ENCODE measurements around the gene WDR13.
A peak's percentile ranks its signal among the peaks of the same experiment; 100 is the strongest.
"Not testable (repeated sequence)": the region's sequence is repeated elsewhere in the genome, so short reads cannot be mapped to it uniquely, and the experiment has no call there.

Gene WDR13

DNA sequence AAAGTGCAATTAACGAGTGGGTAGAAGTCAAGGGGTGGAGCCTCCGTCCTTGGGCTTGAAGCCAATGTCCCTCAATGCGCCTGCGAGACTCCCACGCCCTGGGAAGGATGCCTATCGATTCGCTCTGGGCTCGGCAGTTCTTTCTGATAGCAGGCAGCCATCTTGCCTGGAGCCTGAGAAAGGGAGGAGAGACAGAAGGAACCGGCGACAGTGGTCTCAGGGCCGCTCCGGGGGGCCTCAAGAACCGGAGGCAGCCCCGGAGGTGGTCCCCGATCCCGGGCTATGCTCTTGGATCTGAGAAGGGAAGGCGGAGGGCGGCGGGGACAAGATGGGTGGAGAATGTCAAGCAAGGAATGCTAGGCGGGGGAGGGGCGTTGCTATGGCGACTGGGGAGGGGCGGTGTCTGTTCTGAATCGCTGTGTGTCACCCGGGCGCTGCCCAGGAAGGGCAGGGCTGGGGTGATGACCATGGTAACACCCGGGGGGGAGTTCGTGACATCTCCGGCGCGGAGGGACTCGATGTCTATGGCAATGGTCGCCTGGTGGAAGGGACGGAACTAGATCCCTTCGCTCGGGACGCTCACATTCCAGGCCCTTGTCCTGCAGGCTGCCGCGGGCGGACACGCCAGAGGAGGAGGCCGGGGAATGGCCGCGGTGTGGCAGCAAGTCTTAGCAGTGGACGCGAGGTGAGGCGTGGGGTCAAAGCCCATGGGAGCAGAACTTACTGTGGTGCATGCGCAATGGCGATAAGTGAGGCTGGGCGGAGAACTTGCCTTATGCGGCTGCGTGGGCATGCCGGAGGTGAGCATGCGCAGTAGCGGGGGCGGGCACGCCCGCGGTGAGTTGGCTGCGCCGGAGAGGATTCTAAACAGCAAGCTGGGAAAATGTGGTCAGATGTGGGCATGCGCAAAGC is at the start of gene WDR13:
WDR13 (plus strand) TSS at position 140 of the 912 bp plus-strand sequence; CDS start at position 645, 505 bp downstream.
- DNase-seq = peak; percentile 12 to 91 (median 81)

DNA sequence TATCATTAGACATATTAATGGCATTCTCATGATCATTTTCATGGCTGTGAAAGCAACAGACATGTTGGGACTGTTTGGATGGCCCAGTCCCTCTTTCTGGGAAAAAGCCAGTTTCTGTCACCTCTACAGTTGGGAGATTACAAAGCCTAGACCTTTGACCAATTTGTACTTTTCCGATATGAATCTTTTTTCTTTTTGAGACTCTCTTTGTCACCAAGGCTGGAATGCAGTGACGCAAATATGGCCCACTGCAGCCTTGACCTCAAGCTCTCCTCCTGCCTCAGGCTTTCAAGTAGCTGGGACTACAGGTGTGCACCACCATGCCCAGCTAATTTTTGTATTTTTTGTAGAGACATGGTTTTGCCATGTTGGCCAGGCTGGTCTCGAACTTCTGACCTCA is 48.4 kb upstream of the WDR13 start:
- no peak for DNase-seq

DNA sequence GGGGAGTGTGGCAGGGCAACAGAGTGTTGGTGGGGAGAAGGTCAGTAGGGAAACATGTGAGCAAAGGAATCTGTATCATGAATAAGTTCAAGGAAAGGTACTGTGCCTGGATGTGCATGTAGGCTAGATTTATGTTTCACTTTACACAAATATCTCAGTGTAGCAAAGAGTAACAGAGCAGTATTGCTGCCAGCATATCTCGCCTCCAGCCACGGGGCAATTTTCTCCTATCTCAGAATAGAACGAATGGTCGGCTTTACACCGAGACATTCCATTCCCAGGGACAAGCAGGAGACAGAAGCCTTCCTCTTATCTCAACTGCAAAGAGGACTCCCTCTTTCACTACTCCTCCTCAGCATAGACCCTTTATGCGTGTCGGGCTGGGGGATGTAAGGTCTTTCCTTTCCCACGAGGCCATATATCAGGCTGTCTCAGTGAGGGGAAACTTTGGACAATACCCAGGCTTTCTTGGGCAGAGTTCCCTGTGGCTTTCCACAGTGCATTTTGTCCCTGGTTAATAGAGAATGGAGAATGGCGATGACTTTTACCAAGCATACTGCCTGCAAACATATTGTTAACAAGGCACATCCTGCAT is 41.5 kb upstream of the WDR13 start:
- not testable (repeated sequence) for DNase-seq

DNA sequence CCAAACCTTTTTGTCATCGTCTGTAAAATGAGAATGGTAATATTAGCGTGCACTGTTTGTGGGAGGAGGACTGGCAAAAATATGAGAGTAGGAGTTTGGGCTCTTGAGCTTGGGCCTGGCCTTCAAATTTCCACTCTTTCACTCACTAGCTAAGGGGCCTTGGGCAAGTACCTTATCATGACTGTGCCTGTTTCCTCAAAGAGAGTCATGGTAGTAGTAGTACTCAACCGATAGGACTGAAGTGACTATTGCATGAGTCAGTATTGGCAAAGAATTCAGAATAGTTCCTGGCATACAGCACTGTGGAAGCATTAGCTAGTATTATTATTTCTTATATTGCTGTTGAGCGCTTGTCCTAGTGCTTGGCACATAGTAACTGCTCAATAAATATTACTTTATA is 39.0 kb upstream of the WDR13 start:
- no peak for DNase-seq

DNA sequence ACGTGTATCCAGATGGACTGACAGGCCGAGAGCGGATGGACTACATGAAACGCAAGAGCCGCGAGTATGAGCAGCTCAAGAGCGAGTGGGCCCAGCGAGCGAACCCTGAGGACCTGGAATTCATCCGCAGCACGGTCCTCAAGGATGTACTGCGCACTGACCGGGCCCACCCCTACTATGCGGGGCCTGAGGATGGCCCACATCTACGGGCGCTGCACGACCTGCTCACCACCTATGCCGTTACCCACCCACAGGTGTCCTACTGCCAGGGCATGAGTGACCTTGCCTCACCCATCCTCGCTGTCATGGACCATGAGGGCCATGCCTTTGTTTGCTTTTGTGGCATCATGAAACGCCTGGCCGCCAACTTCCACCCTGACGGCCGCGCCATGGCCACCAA is 37.7 kb upstream of the WDR13 start:
- no peak for DNase-seq

DNA sequence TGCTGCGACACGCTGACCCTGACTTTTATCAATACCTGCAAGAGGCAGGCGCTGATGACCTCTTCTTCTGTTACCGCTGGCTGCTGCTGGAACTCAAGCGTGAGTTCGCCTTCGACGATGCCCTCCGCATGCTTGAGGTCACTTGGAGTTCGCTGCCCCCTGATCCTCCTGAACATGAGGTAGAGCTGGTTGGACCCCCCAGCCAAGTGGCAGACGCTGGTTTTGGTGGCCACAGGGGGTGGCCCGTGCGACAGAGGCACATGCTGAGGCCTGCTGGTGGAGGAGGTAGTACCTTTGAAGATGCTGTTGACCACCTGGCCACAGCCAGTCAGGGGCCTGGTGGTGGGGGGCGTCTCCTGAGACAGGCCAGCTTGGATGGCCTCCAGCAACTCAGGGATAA is 37.2 kb upstream of the WDR13 start:
- no peak for DNase-seq

DNA sequence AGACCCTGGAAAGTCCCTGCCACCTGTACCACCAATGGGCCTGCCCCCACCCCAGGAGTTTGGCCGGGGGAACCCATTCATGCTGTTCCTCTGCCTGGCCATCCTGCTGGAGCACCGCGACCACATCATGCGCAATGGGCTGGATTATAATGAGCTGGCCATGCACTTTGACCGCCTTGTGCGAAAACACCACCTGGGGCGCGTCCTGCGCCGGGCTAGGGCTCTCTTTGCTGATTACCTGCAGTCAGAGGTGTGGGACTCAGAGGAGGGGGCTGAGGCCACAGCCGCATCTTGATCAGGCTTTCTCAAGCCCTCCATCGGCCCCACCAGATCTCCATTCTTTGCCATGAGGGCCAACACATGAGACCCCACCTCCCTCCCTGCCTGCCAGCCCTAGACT is 36.6 kb upstream of the WDR13 start:
- DNase-seq = no peak

DNA sequence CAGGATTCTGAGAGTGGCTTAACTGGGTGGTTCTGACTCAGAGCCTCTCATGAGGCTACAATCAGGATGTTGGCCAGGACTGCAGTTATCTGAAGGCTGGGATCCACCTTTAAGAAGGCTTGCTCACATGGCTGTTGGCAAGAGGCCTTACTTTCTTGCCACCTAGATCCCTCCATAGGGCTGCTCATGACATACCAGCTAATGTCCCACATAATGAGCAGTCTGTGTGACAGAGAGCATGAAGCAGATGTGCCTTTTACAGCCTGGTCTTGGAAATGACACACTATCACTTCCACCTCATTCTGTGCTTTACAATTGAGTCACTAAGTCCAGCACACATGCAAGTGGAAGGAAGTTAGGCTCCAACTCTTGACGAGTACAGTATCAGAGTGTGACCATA is 27.3 kb upstream of the WDR13 start:
- DNase-seq = no peak

DNA sequence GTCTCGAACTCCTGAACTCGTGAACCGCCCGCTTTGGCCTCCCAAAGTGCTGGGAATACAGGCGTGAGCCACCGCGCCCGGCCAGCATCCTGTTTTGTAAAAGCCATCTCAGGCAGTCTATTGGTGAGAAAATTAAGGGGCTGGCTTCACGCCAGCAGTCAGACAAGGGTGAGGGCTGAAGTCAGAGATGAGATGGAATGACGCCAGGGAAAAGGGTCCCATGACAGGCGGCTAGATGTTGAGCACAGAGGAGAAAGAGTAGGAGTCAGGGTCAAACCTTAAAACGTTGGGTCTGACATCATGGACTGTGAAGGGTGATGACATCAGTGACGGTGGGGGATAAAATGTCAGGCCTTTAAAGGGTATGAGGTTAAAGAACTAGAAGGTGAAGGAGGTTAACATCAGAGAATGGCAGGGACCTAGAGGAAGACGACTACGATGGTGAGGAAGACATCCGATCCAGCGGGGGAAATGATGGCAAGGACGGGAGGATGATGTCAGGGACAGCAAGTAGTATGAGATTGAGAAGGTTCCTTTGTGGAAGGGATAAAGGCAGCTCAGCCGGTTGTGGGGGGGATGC is 23.5 kb upstream of the WDR13 start:
- DNase-seq = peak in 16 of 56 donors; percentile 2 to 53 (median 17)

DNA sequence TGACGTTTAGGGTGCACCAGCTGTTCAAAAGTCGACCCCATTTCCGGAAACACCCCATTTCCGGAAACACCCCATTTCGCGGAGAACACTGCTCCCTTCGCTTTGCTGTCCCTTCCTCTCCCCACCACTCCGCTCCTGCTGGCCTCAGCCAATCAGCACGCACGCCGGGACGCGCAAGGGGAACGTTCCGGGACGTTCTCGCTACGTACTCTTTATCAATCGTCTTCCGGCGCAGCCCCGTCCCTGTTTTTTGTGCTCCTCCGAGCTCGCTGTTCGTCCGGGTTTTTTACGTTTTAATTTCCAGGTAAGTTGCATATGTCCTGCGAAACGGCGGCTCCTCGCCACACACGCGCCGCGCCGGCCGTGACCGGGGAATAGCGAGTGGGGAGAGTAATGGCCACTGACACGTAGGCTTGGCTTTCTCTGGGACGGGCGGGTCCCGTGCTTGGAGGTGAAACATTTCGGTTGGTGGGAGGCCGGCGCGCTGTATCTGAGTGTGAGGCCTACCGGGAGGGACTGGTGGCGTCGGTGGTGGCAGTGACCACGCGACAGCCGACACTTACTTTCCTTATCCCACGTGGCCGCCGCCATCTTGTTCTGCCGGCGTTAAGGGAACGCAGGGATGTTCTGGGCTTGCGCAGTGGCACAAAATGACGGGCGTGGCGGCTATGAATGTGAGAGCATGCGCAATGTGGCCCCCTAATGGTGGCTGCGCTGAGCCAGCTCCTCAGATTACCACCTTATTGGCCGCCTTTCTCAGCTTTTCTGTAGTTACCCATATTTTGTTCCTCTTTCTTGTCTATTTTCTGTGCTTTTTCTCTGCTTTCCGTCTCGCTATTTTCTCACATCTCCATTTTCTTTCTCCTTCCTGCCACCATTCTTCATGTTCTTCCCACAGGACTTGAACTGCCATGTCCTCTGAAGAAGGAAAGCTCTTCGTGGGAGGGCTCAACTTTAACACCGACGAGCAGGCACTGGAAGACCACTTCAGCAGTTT is 22.7 kb upstream of the WDR13 start, which contains the start of gene RBM3:
RBM3 (plus strand) TSS at position 215 of the 997 bp plus-strand sequence; CDS start at position 912, 697 bp downstream.
- DNase-seq = peak; percentile 38 to 94 (median 86)

DNA sequence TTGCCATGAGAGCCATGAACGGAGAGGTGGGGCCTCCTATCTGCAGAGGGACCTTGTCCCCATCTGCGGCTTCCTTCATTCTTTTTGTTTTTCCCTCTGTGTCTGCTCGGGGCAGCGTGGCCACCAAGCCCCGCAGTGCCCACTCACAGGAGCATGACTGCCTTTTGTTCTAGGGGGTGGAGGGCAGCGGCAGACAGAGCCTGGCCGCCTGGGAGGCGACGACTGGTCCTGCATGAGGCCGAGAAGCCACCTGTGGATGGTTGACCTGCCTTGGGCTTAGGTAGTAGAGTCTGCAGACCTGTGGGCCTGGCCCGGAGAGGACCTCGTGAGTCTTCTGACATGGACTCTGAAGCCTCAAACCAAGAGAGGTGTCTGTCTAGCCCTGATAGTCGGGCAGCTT is 21.6 kb upstream of the WDR13 start:
- no peak for DNase-seq

DNA sequence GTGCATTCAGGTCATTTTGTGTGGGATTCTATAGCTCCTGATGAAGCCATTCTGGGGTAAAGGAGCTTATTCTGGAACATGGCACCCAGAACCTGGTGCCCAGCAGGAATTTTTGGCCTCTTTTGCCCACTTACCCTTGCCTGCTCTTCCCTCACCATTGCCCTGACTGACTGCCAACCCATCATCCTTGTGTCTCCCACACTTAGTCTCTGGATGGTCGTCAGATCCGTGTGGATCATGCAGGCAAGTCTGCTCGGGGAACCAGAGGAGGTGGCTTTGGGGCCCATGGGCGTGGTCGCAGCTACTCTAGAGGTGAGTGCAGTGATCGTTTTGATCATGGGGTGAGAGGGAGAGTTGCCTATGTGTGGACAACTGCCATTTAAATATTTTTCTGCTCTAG is 21.2 kb upstream of the WDR13 start:
- DNase-seq = no peak

DNA sequence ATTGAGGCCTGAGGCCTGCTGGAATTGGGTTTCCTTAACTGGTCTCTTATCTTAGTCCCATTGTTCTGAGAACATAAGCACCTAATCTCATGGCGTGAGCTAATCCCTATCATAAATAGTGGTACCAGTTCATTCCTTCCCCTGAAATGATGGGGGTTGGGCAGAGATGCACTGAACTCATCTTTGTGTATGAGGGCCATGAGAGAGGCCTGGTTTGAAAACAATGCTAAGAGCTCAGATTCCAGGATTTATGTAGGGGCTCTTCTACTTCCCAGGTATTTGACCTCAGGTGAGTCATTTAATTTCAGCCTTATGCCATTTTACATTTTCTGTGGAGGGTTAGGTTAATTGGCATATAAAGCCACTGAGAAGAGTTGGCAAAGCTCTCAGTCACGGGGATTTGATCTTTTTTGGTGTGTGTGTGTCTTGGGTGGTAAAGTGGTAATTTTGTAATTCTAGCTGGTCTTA is 18.6 kb upstream of the WDR13 start:
- DNase-seq = no peak

DNA sequence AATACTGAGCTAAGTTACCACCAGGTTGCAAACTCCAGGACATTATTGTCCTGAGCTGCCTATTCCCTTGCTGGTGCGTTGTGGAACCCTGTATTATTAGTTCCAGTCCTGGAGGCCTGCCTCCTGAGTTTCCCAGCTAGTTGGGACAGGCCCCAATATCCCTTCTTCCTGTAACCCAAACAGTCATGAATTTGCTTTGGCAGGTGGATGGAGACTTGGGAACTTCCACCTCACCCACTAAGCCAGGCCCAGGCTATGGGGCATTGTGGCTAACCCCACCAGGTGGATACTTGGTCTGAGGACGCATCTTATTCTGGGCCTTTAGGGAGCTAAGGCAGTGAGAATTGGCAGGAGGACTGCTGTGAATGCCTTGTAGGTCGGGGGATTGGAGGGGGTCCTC is 18.0 kb upstream of the WDR13 start:
- no peak for DNase-seq

DNA sequence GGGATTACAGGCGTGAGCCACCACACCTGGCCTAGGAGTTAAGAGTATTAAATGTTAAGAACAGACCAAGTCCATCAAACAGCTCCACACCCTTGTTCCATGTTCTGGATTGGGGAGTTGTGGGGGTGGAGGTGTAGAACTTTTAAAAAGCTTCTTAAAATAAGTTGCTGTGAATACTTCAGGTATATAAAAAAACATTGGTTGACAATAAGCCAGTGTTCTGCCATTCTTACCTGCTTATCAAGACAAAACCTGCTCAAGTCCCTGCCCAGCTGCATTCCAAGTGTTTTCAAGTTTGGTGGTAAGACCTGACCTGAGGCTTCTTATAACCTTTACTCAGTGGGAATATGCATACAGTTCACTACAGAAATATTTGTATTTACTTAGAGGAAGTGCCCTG is 16.6 kb upstream of the WDR13 start:
- no peak for DNase-seq

DNA sequence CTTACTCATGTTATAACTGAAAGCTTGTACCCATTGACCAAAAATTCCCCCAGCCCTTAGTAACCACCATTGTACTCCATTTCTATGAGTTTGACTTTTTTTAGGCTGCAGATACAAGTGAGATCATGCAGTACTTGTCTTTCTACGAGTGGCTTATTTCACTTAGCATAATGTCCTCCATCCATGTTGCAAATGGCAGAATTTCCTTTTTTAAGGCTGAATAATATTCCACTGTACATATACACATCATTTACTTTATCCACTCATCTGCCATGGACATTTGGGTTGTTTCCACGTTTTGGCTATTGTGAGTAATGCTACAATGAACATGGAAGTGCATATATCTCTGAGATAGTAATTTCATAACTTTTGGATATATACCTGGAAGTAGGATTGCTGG is 12.6 kb upstream of the WDR13 start:
- no peak for DNase-seq

DNA sequence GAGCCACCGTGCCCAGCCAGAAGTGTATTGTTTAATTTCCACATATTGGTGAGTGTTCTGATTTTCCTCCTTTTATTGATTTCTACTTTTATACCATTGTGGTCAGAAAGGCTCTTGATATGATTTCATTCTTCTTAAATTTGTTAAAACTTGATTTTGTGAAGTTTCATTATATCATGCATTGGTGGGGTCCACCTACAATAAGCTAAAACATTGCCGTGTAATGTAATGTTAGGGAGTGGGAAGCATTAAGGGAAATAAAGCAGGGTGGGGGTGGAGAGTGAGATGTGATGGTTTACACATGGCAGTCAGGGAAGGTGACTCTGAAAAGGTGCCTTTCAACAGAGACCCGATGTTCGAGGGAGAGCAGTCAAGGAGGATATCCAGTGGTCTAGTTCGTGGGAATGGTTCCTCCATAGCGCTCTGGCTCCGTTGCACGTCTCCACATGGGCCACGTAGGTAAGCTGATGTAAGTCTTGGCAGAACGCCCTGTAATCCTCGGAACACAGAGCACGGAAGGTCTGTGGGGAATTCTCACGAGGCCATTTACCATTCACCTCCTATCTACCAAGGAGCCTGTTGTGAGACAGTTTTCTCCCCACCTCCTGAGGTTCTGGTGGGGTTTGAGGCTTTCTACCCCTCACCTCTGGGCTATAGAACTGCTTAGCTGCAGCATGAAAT is 7.7 kb upstream of the WDR13 start:
- DNase-seq = no peak

DNA sequence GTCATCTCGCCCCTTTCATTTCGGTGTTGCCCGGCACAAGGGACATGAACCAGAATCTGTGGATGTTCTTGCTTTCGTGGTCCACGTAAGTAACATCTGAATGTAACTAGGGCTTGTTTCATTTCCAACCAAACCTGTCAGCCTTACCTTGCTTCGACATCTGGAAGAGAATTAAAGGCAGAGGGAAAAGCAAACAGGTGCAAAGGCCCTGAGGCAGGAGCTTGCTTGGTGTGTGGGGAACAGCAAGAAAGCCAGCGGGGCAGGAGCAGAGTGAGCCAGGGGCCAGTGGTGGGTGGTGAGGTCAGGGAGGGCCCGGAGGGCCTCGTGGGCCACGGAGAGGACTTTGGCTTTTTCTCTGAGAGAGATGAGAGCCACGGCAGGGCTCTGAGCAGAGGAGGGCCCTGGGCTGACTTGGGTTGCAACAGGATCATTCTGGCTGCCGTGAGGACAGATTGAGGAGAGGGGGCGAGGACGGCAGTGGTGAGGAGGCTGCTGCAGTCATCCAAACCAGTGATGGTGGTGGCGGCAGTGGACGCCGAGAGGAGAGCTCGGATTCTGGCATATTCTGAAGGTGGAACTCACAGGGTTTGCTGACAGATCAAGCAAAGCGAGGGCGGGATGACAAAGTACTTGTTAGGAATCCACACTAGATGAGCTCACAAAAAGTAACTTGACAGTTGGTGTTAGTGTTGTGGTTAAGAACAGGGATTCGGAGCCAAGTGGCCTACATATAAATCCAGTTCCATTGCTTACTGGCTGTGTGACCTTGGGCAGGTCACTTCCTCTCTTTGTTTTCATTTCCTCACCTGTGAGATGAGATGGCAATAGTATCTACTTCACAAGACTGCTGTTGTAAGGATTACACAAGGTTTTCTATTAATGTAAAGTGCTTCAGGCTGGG is 6.8 kb upstream of the WDR13 start:
- peak in 1 of 56 donors; percentile 0 for DNase-seq

DNA sequence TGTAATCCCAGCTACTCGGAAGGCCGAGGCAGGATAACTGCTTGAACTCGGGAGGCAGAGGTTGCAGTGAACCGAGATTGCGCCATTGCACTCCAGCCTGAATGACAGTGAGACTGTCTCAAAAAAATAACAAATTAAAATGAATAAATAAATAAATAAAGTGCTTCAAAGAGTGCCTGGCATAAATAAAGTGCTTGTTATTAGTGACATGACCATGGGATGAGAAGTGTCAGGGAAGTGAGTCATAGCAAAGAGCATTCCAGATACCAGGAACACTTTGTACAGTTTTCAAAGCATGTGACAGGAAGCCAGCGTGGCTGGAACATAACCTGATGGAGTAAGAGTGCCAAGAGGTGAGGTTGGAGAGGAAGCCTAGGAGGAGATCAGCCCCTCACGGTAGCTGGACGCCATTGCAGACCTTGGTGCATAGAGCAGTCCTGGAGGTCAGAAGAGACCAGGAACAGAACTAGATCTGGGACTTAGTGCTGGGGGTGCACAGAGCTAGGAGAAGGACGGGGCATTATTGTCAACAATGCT is 6.0 kb upstream of the WDR13 start:
- DNase-seq = no peak
